ENCODE results near the gene SLC12A5.

SLC12A5 gene

GRCh38 chr20:46049815-46050214 lies 20.8 kb downstream of the SLC12A5 start:
- no peak overlapping the region for H3K27ac Mint-ChIP-seq
- no peaks in the 10 kb centered on the region for H3K36me3 Mint-ChIP-seq (ENCODE audit: low read depth)
- no peak for DNase-seq
- no peaks in the 10 kb centered on the region for H3K4me1 Mint-ChIP-seq (ENCODE audit: low read depth)
- H3K27me3 Mint-ChIP-seq, result peaks cover 23% of the 10 kb centered on the region
- H3K4me3 Mint-ChIP-seq, result no peak overlapping the region
- H3K9me3 Mint-ChIP-seq, result no peaks in the 10 kb centered on the region

GRCh38 chr20:46050444-46050843 lies 21.4 kb downstream of the SLC12A5 start:
- Mint-ChIP-seq H3K4me3 (no peak overlapping the region), H3K36me3 (ENCODE audit: low read depth) (no peaks in the 10 kb centered on the region), H3K9me3 (no peaks in the 10 kb centered on the region), H3K27ac (no peak overlapping the region), H3K4me1 (ENCODE audit: low read depth) (peaks cover 3% of the 10 kb centered on the region), H3K27me3 (peaks cover 27% of the 10 kb centered on the region)
- DNase-seq, result no peak

GRCh38 chr20:46050885-46051284 lies 21.9 kb downstream of the SLC12A5 start:
- peaks cover 27% of the 10 kb centered on the region for H3K27me3 Mint-ChIP-seq
- peaks cover 3% of the 10 kb centered on the region for H3K4me1 Mint-ChIP-seq (ENCODE audit: low read depth)
- no peak overlapping the region for H3K27ac Mint-ChIP-seq

GRCh38 chr20:46051556-46052308 lies 22.7 kb downstream of the SLC12A5 start:
- DNase-seq, result no peak
- no peaks in the 10 kb centered on the region for H3K36me3 Mint-ChIP-seq (ENCODE audit: low read depth)
- H3K9me3 Mint-ChIP-seq, result no peaks in the 10 kb centered on the region
- peaks cover 27% of the 10 kb centered on the region for H3K27me3 Mint-ChIP-seq
- no peak overlapping the region for H3K4me3 Mint-ChIP-seq
- peaks cover 3% of the 10 kb centered on the region for H3K4me1 Mint-ChIP-seq (ENCODE audit: low read depth)
- no peak overlapping the region for H3K27ac Mint-ChIP-seq

More at GRCh38 chr20:46050885-46051284, 21.9 kb downstream of the SLC12A5 start:
- DNase-seq, result no peak
- Mint-ChIP-seq H3K36me3 (ENCODE audit: low read depth) (no peaks in the 10 kb centered on the region), H3K4me3 (no peak overlapping the region), H3K9me3 (no peaks in the 10 kb centered on the region)

GRCh38 chr20:46053416-46053815 lies 24.4 kb downstream of the SLC12A5 start:
- peaks cover 8% of the 10 kb centered on the region for H3K4me1 Mint-ChIP-seq (ENCODE audit: low read depth)
- H3K27me3 Mint-ChIP-seq, result peaks cover 28% of the 10 kb centered on the region
- H3K27ac Mint-ChIP-seq, result no peak overlapping the region
- DNase-seq, result no peak
- H3K4me3 Mint-ChIP-seq, result no peak overlapping the region
- no peaks in the 10 kb centered on the region for H3K9me3 Mint-ChIP-seq
- H3K36me3 Mint-ChIP-seq (ENCODE audit: low read depth), result no peaks in the 10 kb centered on the region

GRCh38 chr20:46054606-46055005 lies 25.6 kb downstream of the SLC12A5 start:
- Mint-ChIP-seq H3K4me1 (ENCODE audit: low read depth) (peaks cover 18% of the 10 kb centered on the region), H3K27me3 (peaks cover 38% of the 10 kb centered on the region), H3K4me3 (no peak overlapping the region), H3K9me3 (no peaks in the 10 kb centered on the region), H3K27ac (no peak overlapping the region), H3K36me3 (ENCODE audit: low read depth) (peaks cover 3% of the 10 kb centered on the region)
- no peak for DNase-seq

- H3K27me3 Mint-ChIP-seq, result peaks cover 40% of the 10 kb centered on the region
- H3K27ac Mint-ChIP-seq, result no peak overlapping the region
Measured at GRCh38 chr20:46055269-46055668, 26.3 kb downstream of the SLC12A5 start.

GRCh38 chr20:46056027-46056833 lies 27.2 kb downstream of the SLC12A5 start:
- Mint-ChIP-seq H3K27ac (no peak overlapping the region), H3K9me3 (no peaks in the 10 kb centered on the region), H3K27me3 (peaks cover 40% of the 10 kb centered on the region), H3K36me3 (ENCODE audit: low read depth) (peaks cover 20% of the 10 kb centered on the region), H3K4me1 (ENCODE audit: low read depth) (peaks cover 33% of the 10 kb centered on the region), H3K4me3 (no peak overlapping the region)
- DNase-seq, result no peak

More at GRCh38 chr20:46055269-46055668, 26.3 kb downstream of the SLC12A5 start:
- Mint-ChIP-seq H3K4me3 (no peak overlapping the region), H3K9me3 (no peaks in the 10 kb centered on the region), H3K36me3 (ENCODE audit: low read depth) (peaks cover 10% of the 10 kb centered on the region), H3K4me1 (ENCODE audit: low read depth) (peaks cover 25% of the 10 kb centered on the region)
- no peak for DNase-seq

- DNase-seq, result no peak
- H3K27me3 Mint-ChIP-seq, result peaks cover 40% of the 10 kb centered on the region
- no peaks in the 10 kb centered on the region for H3K9me3 Mint-ChIP-seq
- peaks cover 30% of the 10 kb centered on the region for H3K36me3 Mint-ChIP-seq (ENCODE audit: low read depth)
- no peak overlapping the region for H3K4me3 Mint-ChIP-seq
- H3K4me1 Mint-ChIP-seq (ENCODE audit: low read depth), result peaks cover 43% of the 10 kb centered on the region
- no peak overlapping the region for H3K27ac Mint-ChIP-seq
Measured at GRCh38 chr20:46056970-46057855, 28.2 kb downstream of the SLC12A5 start.

GRCh38 chr20:46057856-46058598 lies 29.0 kb downstream of the SLC12A5 start:
- H3K36me3 Mint-ChIP-seq (ENCODE audit: low read depth), result peaks cover 38% of the 10 kb centered on the region
- H3K9me3 Mint-ChIP-seq, result no peaks in the 10 kb centered on the region
- peaks cover 50% of the 10 kb centered on the region for H3K4me1 Mint-ChIP-seq (ENCODE audit: low read depth)
- H3K4me3 Mint-ChIP-seq, result peak overlapping the region; percentile 35
- DNase-seq, result peak; percentile 48
- H3K27ac Mint-ChIP-seq, result no peak overlapping the region
- H3K27me3 Mint-ChIP-seq, result peaks cover 40% of the 10 kb centered on the region

- Mint-ChIP-seq H3K27me3 (peaks cover 40% of the 10 kb centered on the region), H3K27ac (no peak overlapping the region), H3K4me1 (ENCODE audit: low read depth) (peaks cover 56% of the 10 kb centered on the region), H3K36me3 (ENCODE audit: low read depth) (peaks cover 45% of the 10 kb centered on the region), H3K4me3 (peak overlapping the region; percentile 35), H3K9me3 (no peaks in the 10 kb centered on the region)
- DNase-seq, result no peak
Measured at GRCh38 chr20:46058599-46059281, 29.7 kb downstream of the SLC12A5 start.

GRCh38 chr20:46060301-46060881 lies 31.4 kb downstream of the SLC12A5 start:
- peaks cover 61% of the 10 kb centered on the region for H3K36me3 Mint-ChIP-seq (ENCODE audit: low read depth)
- H3K4me3 Mint-ChIP-seq, result no peak overlapping the region
- peaks cover 36% of the 10 kb centered on the region for H3K27me3 Mint-ChIP-seq
- no peaks in the 10 kb centered on the region for H3K9me3 Mint-ChIP-seq
- H3K4me1 Mint-ChIP-seq (ENCODE audit: low read depth), result peaks cover 67% of the 10 kb centered on the region
- peak overlapping the region; percentile 41 for H3K27ac Mint-ChIP-seq
- DNase-seq, result no peak

GRCh38 chr20:46060975-46061374 lies 32.0 kb downstream of the SLC12A5 start:
- Mint-ChIP-seq H3K9me3 (no peaks in the 10 kb centered on the region), H3K27me3 (peaks cover 30% of the 10 kb centered on the region), H3K4me3 (no peak overlapping the region), H3K36me3 (ENCODE audit: low read depth) (peaks cover 67% of the 10 kb centered on the region), H3K4me1 (ENCODE audit: low read depth) (peaks cover 67% of the 10 kb centered on the region), H3K27ac (peak overlapping the region; percentile 34)
- no peak for DNase-seq
